ENCODE results near the gene ERBB2. TPM values are rescaled to one million over a fixed set of nuclear protein-coding genes. Genes with fewer than 3 reads are reported as not detected.

The ERBB2 gene
- total and polyA plus RNA-seq, 2 of the 13 experiments (the other 11 are each of a cell fraction or from before 2014, with no cell fraction given) = 57.7 to 64.1 TPM

- no peak for TF ChIP-seq HINFP (CRISPR knock-in tag; IDR thresholded peaks at IDR 0.05; ENCODE audit: low read depth)
These were observed 38.7 kb downstream of the ERBB2 start (continued) for GRCh38 chr17:39738568-39738901.

GRCh38 chr17:39738983-39739884 is 39.4 kb downstream of the ERBB2 start:
- peak overlapping the region; percentile 95 for H3K9ac ChIP-seq (ENCODE audit: insufficient read depth, low read depth, low read length)
- peak overlapping the region; percentile 97 for H3K27ac ChIP-seq (ENCODE audit: extremely low read length, insufficient read depth, low read length)
- FAIRE-seq = peak; percentile 92
- ChIA-PET POLR2A (interaction anchor here (0.6 to 3.0 kb wide), 30 partner anchors 9 to 868 kb away, joined by 3 to 79 read pairs (median 4); partner anchors contain the start of genes CDK12, ERBB2, LRRC3C and MED1), CTCF (ENCODE audit: low intra/inter-chr PET ratio, low total read pairs) (interaction anchor here (1.6 to 2.4 kb wide), 2 partner anchors 9 to 15 kb away, joined by 4 to 11 read pairs; partner anchors contain the start of gene MIEN1)
- in situ Hi-C loops (cut with HindIII; ENCODE audit: extremely low pct_ligation_motif_present, low pct_unique_long_range_greater_than_20kb) = no loop called here
- intact Hi-C loops (cut with micrococcal nuclease; ENCODE audit: unreplicated experiment) = loop anchor here (10.0 kb wide), 1 partner anchor 274 kb away; the partner anchor contains the start of gene CDK12
- WGBS (ENCODE audit: low lambda C conversion rate) = 2% methylated on average over 27 of the region's 32 CpGs
- H3K36me3 ChIP-seq (replicated peaks in 1 of 2; ENCODE audit: control insufficient read depth in 1 of 2, insufficient read depth in 2 of 2, low read length in 2 of 2) = peaks cover 21 to 25% of the 10 kb centered on the region in 2 experiments
- H2AFZ ChIP-seq (ENCODE audit: low read length) = no peak overlapping the region
- H3K9me3 ChIP-seq (ENCODE audit: low read length) = no peaks in the 10 kb centered on the region
- ATAC-seq = peak; percentile 69
- BruUV-seq (replicated peaks) = TSS peak; percentile 57
- peaks cover 44% of the 10 kb centered on the region for H3K4me1 ChIP-seq (ENCODE audit: insufficient read depth, low read length)
- peak overlapping the region; percentile 94 for H3K4me2 ChIP-seq (ENCODE audit: low read depth, low read length)
- peaks cover 38% of the 10 kb centered on the region for H3K79me2 ChIP-seq (ENCODE audit: insufficient read depth, low read length)
- no peaks in the 10 kb centered on the region; a peak in 1 of 5 replicates for H3K27me3 ChIP-seq (ENCODE audit: control insufficient read depth in 1 of 2, insufficient read depth in 2 of 2, low read length in 2 of 2)
- peak overlapping the region; percentile 89 to 96 (median 95) for H3K4me3 ChIP-seq (replicated peaks in 1 of 3; ENCODE audit: insufficient read depth in 1 of 3, low read depth in 2 of 3, low read length in 3 of 3)
- peaks cover 7% of the 10 kb centered on the region; the same call in 1 of the 2 replicates for H4K20me1 ChIP-seq (ENCODE audit: insufficient read depth, low read length)
- DNase-seq (ENCODE audit: low spot score) = peak; percentile 100
- TF ChIP-seq ZNF674 (CRISPR knock-in tag; IDR thresholded peaks at IDR 0.05; ENCODE audit: low read depth) (no peak), ZC3H13 (CRISPR knock-in tag; IDR thresholded peaks at IDR 0.05) (0 out of 2 replicates have a peak, but pooled peaks have one; percentile 53), ZNF615 (CRISPR knock-in tag; IDR thresholded peaks at IDR 0.05; ENCODE audit: borderline replicate concordance) (no peak), ZEB1 (IDR thresholded peaks at IDR 0.05; ENCODE audit: insufficient replicate concordance, low read depth) (peak; percentile 100), ZNF567 (CRISPR knock-in tag; IDR thresholded peaks at IDR 0.05; ENCODE audit: borderline replicate concordance) (no peak), ZBTB39 (CRISPR knock-in tag; IDR thresholded peaks at IDR 0.05) (no peak), ZNF326 (CRISPR knock-in tag; IDR thresholded peaks at IDR 0.05; ENCODE audit: borderline replicate concordance) (no peak), ZNF724P (CRISPR knock-in tag; IDR thresholded peaks at IDR 0.05; ENCODE audit: borderline replicate concordance) (no peak; the same call in 1 of the 2 replicates), ZNF281 (CRISPR knock-in tag; IDR thresholded peaks at IDR 0.05; ENCODE audit: borderline replicate concordance) (peak; percentile 91), ATF1 (CRISPR knock-in tag; IDR thresholded peaks at IDR 0.05) (no peak), TOPORS (CRISPR knock-in tag; IDR thresholded peaks at IDR 0.05) (no peak), ZBTB8A (CRISPR knock-in tag; IDR thresholded peaks at IDR 0.05; ENCODE audit: borderline replicate concordance, low read depth) (no peak), ZNF660 (CRISPR knock-in tag; IDR thresholded peaks at IDR 0.05; ENCODE audit: borderline replicate concordance, low read depth) (no peak)
